Measurements from ENCODE around the gene SLC4A8.

The SLC4A8 gene

DNA sequence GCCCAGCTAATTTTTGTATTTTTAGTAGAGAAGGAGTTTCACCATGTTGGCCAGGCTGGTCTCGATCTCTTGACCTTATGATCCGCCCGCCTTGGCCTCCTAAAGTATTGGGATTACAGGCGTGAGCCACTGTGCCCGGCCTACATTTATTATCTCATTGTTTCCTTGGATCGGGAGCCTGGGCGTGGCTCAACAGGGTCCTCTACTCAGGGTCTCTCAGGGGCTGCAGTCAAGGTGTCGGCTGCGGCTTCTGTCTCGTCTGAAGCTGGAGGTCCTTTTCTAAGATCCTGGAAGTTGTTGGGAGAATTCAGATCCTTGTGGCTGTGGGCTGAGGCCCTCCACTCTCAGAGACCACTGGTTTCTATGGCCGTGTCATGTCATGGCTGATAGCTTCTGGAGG is 100.9 kb downstream of the SLC4A8 start:
- TF ChIP-seq YY1 (IDR thresholded peaks at IDR 0.05; ENCODE audit: insufficient read depth, insufficient read length) (no peak), SUZ12 (IDR thresholded peaks at IDR 0.05; ENCODE audit: extremely low read depth, insufficient read depth, insufficient read length) (no peak), ZNF274 (IDR thresholded peaks at IDR 0.05; ENCODE audit: low read depth, low read length) (no peak)
- Histone ChIP-seq H3K4me1 (ENCODE audit: insufficient read depth, insufficient read length) (peaks cover 5% of the 10 kb centered on the region), H3K27me3 (ENCODE audit: insufficient read depth, insufficient read length) (no peaks in the 10 kb centered on the region), H3K4me3 (ENCODE audit: insufficient read length, low read depth) (no peak overlapping the region), H3K9ac (ENCODE audit: insufficient read length, low read depth) (no peak overlapping the region), H3K9me3 (ENCODE audit: insufficient read depth, low read length) (no peaks in the 10 kb centered on the region), H3K36me3 (ENCODE audit: insufficient read depth, insufficient read length, low read length) (no peaks in the 10 kb centered on the region)
- no peak for DNase-seq (ENCODE audit: low read depth, low spot score)

- Histone ChIP-seq H3K9me3 (ENCODE audit: insufficient read depth, low read length) (no peaks in the 10 kb centered on the region), H3K4me3 (ENCODE audit: insufficient read length, low read depth) (no peak overlapping the region)
- no peak for TF ChIP-seq ZNF274 (IDR thresholded peaks at IDR 0.05; ENCODE audit: low read depth, low read length)
- TF ChIP-seq SUZ12 (IDR thresholded peaks at IDR 0.05; ENCODE audit: extremely low read depth, insufficient read depth, insufficient read length) = no peak
- TF ChIP-seq YY1 (IDR thresholded peaks at IDR 0.05; ENCODE audit: insufficient read depth, insufficient read length) = no peak
These were observed 103.3 kb downstream of the SLC4A8 start for GRCh38 chr12:51527966-51528365.

GRCh38 chr12:51528852-51529650 is 104.4 kb downstream of the SLC4A8 start:
- no peak for DNase-seq (ENCODE audit: low read depth, low spot score)
- Histone ChIP-seq H3K4me1 (ENCODE audit: insufficient read depth, insufficient read length) (no peaks in the 10 kb centered on the region), H3K9me3 (ENCODE audit: insufficient read depth, low read length) (no peaks in the 10 kb centered on the region), H3K4me3 (ENCODE audit: insufficient read length, low read depth) (no peak overlapping the region), H3K9ac (ENCODE audit: insufficient read length, low read depth) (no peak overlapping the region), H3K36me3 (ENCODE audit: insufficient read depth, insufficient read length, low read length) (no peaks in the 10 kb centered on the region), H3K27me3 (ENCODE audit: insufficient read depth, insufficient read length) (no peaks in the 10 kb centered on the region)
- TF ChIP-seq ZNF274 (IDR thresholded peaks at IDR 0.05; ENCODE audit: low read depth, low read length) = no peak
- TF ChIP-seq YY1 (IDR thresholded peaks at IDR 0.05; ENCODE audit: insufficient read depth, insufficient read length) = no peak
- no peak for TF ChIP-seq SUZ12 (IDR thresholded peaks at IDR 0.05; ENCODE audit: extremely low read depth, insufficient read depth, insufficient read length)

More at GRCh38 chr12:51527966-51528365, 103.3 kb downstream of the SLC4A8 start:
- Histone ChIP-seq H3K4me1 (ENCODE audit: insufficient read depth, insufficient read length) (no peaks in the 10 kb centered on the region), H3K9ac (ENCODE audit: insufficient read length, low read depth) (no peak overlapping the region), H3K36me3 (ENCODE audit: insufficient read depth, insufficient read length, low read length) (no peaks in the 10 kb centered on the region), H3K27me3 (ENCODE audit: insufficient read depth, insufficient read length) (no peaks in the 10 kb centered on the region)
- no peak for DNase-seq (ENCODE audit: low read depth, low spot score)

DNA sequence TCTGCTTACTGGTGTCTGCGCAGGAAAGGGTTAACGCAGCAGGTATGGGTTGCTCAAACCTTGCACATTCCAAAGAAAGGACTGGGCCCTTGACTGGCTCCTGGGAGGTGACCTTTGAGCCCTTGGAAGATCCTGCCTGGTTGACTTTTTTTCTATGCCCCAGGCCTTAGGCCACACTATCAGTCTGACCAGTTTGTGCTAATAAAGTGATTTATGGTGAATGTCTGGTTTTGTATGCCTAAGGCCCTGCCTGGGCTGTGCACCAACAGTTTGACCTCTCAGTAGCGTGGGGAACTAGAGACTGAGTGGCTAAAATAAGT is 105.0 kb downstream of the SLC4A8 start:
- Histone ChIP-seq H3K9ac (ENCODE audit: insufficient read length, low read depth) (no peak overlapping the region), H3K36me3 (ENCODE audit: insufficient read depth, insufficient read length, low read length) (no peaks in the 10 kb centered on the region), H3K4me3 (ENCODE audit: insufficient read length, low read depth) (no peak overlapping the region), H3K4me1 (ENCODE audit: insufficient read depth, insufficient read length) (peaks cover 3% of the 10 kb centered on the region), H3K9me3 (ENCODE audit: insufficient read depth, low read length) (no peaks in the 10 kb centered on the region), H3K27me3 (ENCODE audit: insufficient read depth, insufficient read length) (no peaks in the 10 kb centered on the region)
- DNase-seq (ENCODE audit: low read depth, low spot score) = no peak
- TF ChIP-seq YY1 (IDR thresholded peaks at IDR 0.05; ENCODE audit: insufficient read depth, insufficient read length) (no peak), SUZ12 (IDR thresholded peaks at IDR 0.05; ENCODE audit: extremely low read depth, insufficient read depth, insufficient read length) (no peak), ZNF274 (IDR thresholded peaks at IDR 0.05; ENCODE audit: low read depth, low read length) (no peak)

GRCh38 chr12:51530208-51530607 is 105.6 kb downstream of the SLC4A8 start:
- H3K4me1 ChIP-seq (ENCODE audit: insufficient read depth, insufficient read length) = peaks cover 4% of the 10 kb centered on the region
- no peaks in the 10 kb centered on the region for H3K9me3 ChIP-seq (ENCODE audit: insufficient read depth, low read length)
- no peak for TF ChIP-seq YY1 (IDR thresholded peaks at IDR 0.05; ENCODE audit: insufficient read depth, insufficient read length)
- TF ChIP-seq SUZ12 (IDR thresholded peaks at IDR 0.05; ENCODE audit: extremely low read depth, insufficient read depth, insufficient read length) = no peak
- TF ChIP-seq ZNF274 (IDR thresholded peaks at IDR 0.05; ENCODE audit: low read depth, low read length) = no peak
- no peaks in the 10 kb centered on the region for H3K27me3 ChIP-seq (ENCODE audit: insufficient read depth, insufficient read length)
- H3K36me3 ChIP-seq (ENCODE audit: insufficient read depth, insufficient read length, low read length) = no peaks in the 10 kb centered on the region
- no peak for DNase-seq (ENCODE audit: low read depth, low spot score)
- no peak overlapping the region for H3K4me3 ChIP-seq (ENCODE audit: insufficient read length, low read depth)
- no peak overlapping the region for H3K9ac ChIP-seq (ENCODE audit: insufficient read length, low read depth)

- no peaks in the 10 kb centered on the region for H3K27me3 ChIP-seq (ENCODE audit: insufficient read depth, insufficient read length)
These were observed 106.8 kb downstream of the SLC4A8 start for GRCh38 chr12:51531284-51531977.

GRCh38 chr12:51531978-51532497 is 107.4 kb downstream of the SLC4A8 start:
- Histone ChIP-seq H3K27me3 (ENCODE audit: insufficient read depth, insufficient read length) (no peaks in the 10 kb centered on the region), H3K36me3 (ENCODE audit: insufficient read depth, insufficient read length, low read length) (no peaks in the 10 kb centered on the region), H3K9me3 (ENCODE audit: insufficient read depth, low read length) (no peaks in the 10 kb centered on the region), H3K4me3 (ENCODE audit: insufficient read length, low read depth) (no peak overlapping the region), H3K9ac (ENCODE audit: insufficient read length, low read depth) (peak overlapping the region; percentile 54), H3K4me1 (ENCODE audit: insufficient read depth, insufficient read length) (peaks cover 4% of the 10 kb centered on the region)
- peak; percentile 87 for DNase-seq (ENCODE audit: low read depth, low spot score)
- TF ChIP-seq SUZ12 (IDR thresholded peaks at IDR 0.05; ENCODE audit: extremely low read depth, insufficient read depth, insufficient read length) (no peak), ZNF274 (IDR thresholded peaks at IDR 0.05; ENCODE audit: low read depth, low read length) (no peak), YY1 (IDR thresholded peaks at IDR 0.05; ENCODE audit: insufficient read depth, insufficient read length) (no peak)

More at GRCh38 chr12:51531284-51531977, 106.8 kb downstream of the SLC4A8 start:
- H3K36me3 ChIP-seq (ENCODE audit: insufficient read depth, insufficient read length, low read length) = no peaks in the 10 kb centered on the region
- no peak overlapping the region for H3K4me3 ChIP-seq (ENCODE audit: insufficient read length, low read depth)
- H3K9ac ChIP-seq (ENCODE audit: insufficient read length, low read depth) = no peak overlapping the region
- TF ChIP-seq YY1 (IDR thresholded peaks at IDR 0.05; ENCODE audit: insufficient read depth, insufficient read length) (no peak), SUZ12 (IDR thresholded peaks at IDR 0.05; ENCODE audit: extremely low read depth, insufficient read depth, insufficient read length) (no peak), ZNF274 (IDR thresholded peaks at IDR 0.05; ENCODE audit: low read depth, low read length) (no peak)
- no peaks in the 10 kb centered on the region for H3K9me3 ChIP-seq (ENCODE audit: insufficient read depth, low read length)
- H3K4me1 ChIP-seq (ENCODE audit: insufficient read depth, insufficient read length) = peaks cover 4% of the 10 kb centered on the region
- DNase-seq (ENCODE audit: low read depth, low spot score) = no peak
